Measurements from ENCODE around the gene ACAN.

Gene ACAN

GRCh38 chr15:88803241-88803919, at the start of gene ACAN:
TSS of gene ACAN (plus strand) at chr15:88803436. CDS start at chr15:88836207, 32,771 bp downstream.
- no peak for DNase-seq (ENCODE audit: low read depth in 2 of 2)

GRCh38 chr15:88756521-88756920, 46.7 kb upstream of the ACAN start:
- DNase-seq (ENCODE audit: low read depth in 2 of 2), result no peak

GRCh38 chr15:88756921-88757320, 46.3 kb upstream of the ACAN start:
- no peak for DNase-seq (ENCODE audit: low read depth in 2 of 2)

GRCh38 chr15:88759872-88760271, 43.4 kb upstream of the ACAN start:
- no peak for DNase-seq (ENCODE audit: low read depth in 2 of 2)

GRCh38 chr15:88764448-88764847, 38.8 kb upstream of the ACAN start:
- no peak for DNase-seq (ENCODE audit: low read depth in 2 of 2)

- DNase-seq (ENCODE audit: low read depth in 2 of 2), result no peak
These were observed 38.0 kb upstream of the ACAN start for GRCh38 chr15:88765212-88765611.

- DNase-seq (ENCODE audit: low read depth in 2 of 2), result no peak
These were observed 33.9 kb upstream of the ACAN start for GRCh38 chr15:88769161-88769971.

- no peak for DNase-seq (ENCODE audit: low read depth in 2 of 2)
These were observed 27.5 kb upstream of the ACAN start for GRCh38 chr15:88775776-88776175.

GRCh38 chr15:88776646-88777045, 26.6 kb upstream of the ACAN start:
- no peak for DNase-seq (ENCODE audit: low read depth in 2 of 2)

GRCh38 chr15:88779944-88780343, 23.3 kb upstream of the ACAN start:
- DNase-seq (ENCODE audit: low read depth in 2 of 2), result no peak

- DNase-seq (ENCODE audit: low read depth in 2 of 2), result no peak
These were observed 20.8 kb upstream of the ACAN start for GRCh38 chr15:88782465-88782864.

GRCh38 chr15:88785217-88785616, 18.0 kb upstream of the ACAN start:
- no peak for DNase-seq (ENCODE audit: low read depth in 2 of 2)

- no peak for DNase-seq (ENCODE audit: low read depth in 2 of 2)
These were observed 15.2 kb upstream of the ACAN start for GRCh38 chr15:88788036-88788435.

GRCh38 chr15:88788816-88789215, 14.4 kb upstream of the ACAN start:
- DNase-seq (ENCODE audit: low read depth in 2 of 2), result no peak

- no peak for DNase-seq (ENCODE audit: low read depth in 2 of 2)
These were observed 12.8 kb upstream of the ACAN start for GRCh38 chr15:88790486-88790885.

- no peak for DNase-seq (ENCODE audit: low read depth in 2 of 2)
These were observed 11.6 kb upstream of the ACAN start for GRCh38 chr15:88791637-88792036.

GRCh38 chr15:88792342-88793282, 10.6 kb upstream of the ACAN start:
- DNase-seq (ENCODE audit: low read depth in 2 of 2), result no peak

GRCh38 chr15:88794001-88794400, 9.2 kb upstream of the ACAN start:
- DNase-seq (ENCODE audit: low read depth in 2 of 2), result no peak

- no peak for DNase-seq (ENCODE audit: low read depth in 2 of 2)
These were observed 5.4 kb upstream of the ACAN start for GRCh38 chr15:88797663-88798339.

GRCh38 chr15:88799341-88799740, 3.9 kb upstream of the ACAN start:
- no peak for DNase-seq (ENCODE audit: low read depth in 2 of 2)

GRCh38 chr15:88800026-88800425, 3.2 kb upstream of the ACAN start:
- no peak for DNase-seq (ENCODE audit: low read depth in 2 of 2)

GRCh38 chr15:88800738-88801137, 2.5 kb upstream of the ACAN start:
- DNase-seq (ENCODE audit: low read depth in 2 of 2), result no peak

All from stimulated activated CD4-positive, alpha-beta T cell treated with anti-CD3 and anti-CD28 coated beads, Interleukin-1b, Interleukin-23, amount 100 ng/mL, for 1 hour (primary cell).